Adrenal gland (tissue), 12 donors: ENCODE data around the gene PXYLP1. TPM values are rescaled to one million over a fixed set of nuclear protein-coding genes. Genes with fewer than 3 reads are reported as not detected.

Source experiments
- DNase-seq, 7 donors: peaks; one replicate each; pipeline ENCODE4 v3.0.0-alpha.2; 2019 to 2020
- H3K27ac ChIP-seq, 5 donors: fragments of 200-600 bp; sonication (generic) in 4 of 5; 1 replicate in 3 of 5; 2 replicates in 2 of 5; pipeline versions ENCODE4 v1.5.1 to v1.8.0; 2016 to 2020; ENCODE audit warnings: mild to moderate bottlenecking in 1 of 5
- H3K27me3 ChIP-seq: fragments of 200-600 bp; 2 replicates; pipeline ENCODE4 v1.8.0; 2021
- H3K36me3 ChIP-seq, 2 donors: fragments of 200-600 bp; replicated peaks in 1 of 2; 1 replicate in 1 of 2; 2 replicates in 1 of 2; pipeline versions ENCODE4 v1.5.1 to v1.8.0; 2018 to 2022
- H3K4me1 ChIP-seq, 2 donors: fragments of 200-600 bp; replicated peaks in 1 of 2; 1 replicate in 1 of 2; 2 replicates in 1 of 2; pipeline versions ENCODE4 v1.5.1 to v1.8.0; 2018 to 2021
- H3K4me3 ChIP-seq, 4 donors: fragments of 200-600 bp; sonication (generic) in 3 of 4; one replicate each; pipeline ENCODE4 v1.5.1; 2016 to 2018
- H3K9me3 ChIP-seq, 3 donors: fragments of 200-600 bp; sonication (generic) in 1 of 3; replicated peaks in 1 of 3; 1 replicate in 2 of 3; 2 replicates in 1 of 3; pipeline versions ENCODE4 v1.5.1 to v1.8.0; 2016 to 2021
- POLR2A ChIP-seq, 2 donors: fragments of 450-650 bp; IDR thresholded peaks; one replicate each; pipeline ENCODE4 v1.6.1; 2017; ENCODE audit warnings: antibody characterized with exemption in 2 of 2, mild to moderate bottlenecking in 2 of 2, moderate library complexity in 1 of 2
- WGBS, 4 donors: extraction: QIAGEN DNeasy Blood & Tissue Kit in 2 of 4; methylation state at CpG; one replicate each; pipeline versions ENCODE4 v1.1.5 to v1.1.7; 2013 to 2017; 5-methylcytosine and 5-hydroxymethylcytosine counted together
- intact Hi-C, 2 donors: fragments of 100-400 bp; cut with DNase I; formaldehyde crosslinking; loops; one replicate each; pipeline versions ENCODE4 v1.14.1 to v1.15.0; 2022 to 2023
- polyA plus RNA-seq, 3 donors: library from polyadenylated mRNA; stranded (reverse); fragments of 200-250 nt in 2 of 3; fragments of 350-450 nt in 1 of 3; fragmentation: Illumina TruSeq in 1 of 3; extraction: RNeasy Lipid Tissue Mini Kit (QIAGEN cat#74804) in 1 of 3; gene quantifications; one replicate each; pipeline ENCODE4 v1.2.3, GENCODE V29; 2013 to 2014
- total RNA-seq, 9 donors: library from RNA; depleted of rRNA in 4 of 9; stranded (reverse); fragments of >200 nt in 4 of 9; fragments of 120-200 nt in 1 of 9; fragmentation: NEBNext Ultra II Directional in 1 of 9; extraction: Animal tissue kit (Norgen Biotek cat#: 25700) in 1 of 9; gene quantifications; one replicate each; pipeline versions ENCODE4 v1.1.0 to v1.2.4, GENCODE V29; 2013 to 2023
- TF ChIP-seq, protein P1 (sequence below), 6 experiments: fragments of 450-650 bp in 4 of 6; fragments of 200-600 bp in 2 of 6; sonication (generic) in 1 of 6; IDR thresholded peaks; 1 replicate in 5 of 6; 2 replicates in 1 of 6; pipeline versions ENCODE4 v1.5.1 to v1.8.0; 2016 to 2021; ENCODE audit warnings: antibody characterized with exemption in 6 of 6, mild to moderate bottlenecking in 2 of 6, moderate library complexity in 1 of 6
- donor health status: healthy with polysubstance abuse.
- donor health status: Bipolar disorder and iron deficiency.
- donor health status: DM: yes; HTN: yes; CAD: no.
- donor health status: DM: no; HTN: no; CAD: no.
- donor health status: DM: no; HTN: no; CAD: no.
- donor health status: DM: yes; HTN: yes; CAD: no.

PXYLP1 gene
- total and polyA plus RNA-seq, 12 donors: 5.5 to 22.7 (median 8.1) TPM

DNA sequence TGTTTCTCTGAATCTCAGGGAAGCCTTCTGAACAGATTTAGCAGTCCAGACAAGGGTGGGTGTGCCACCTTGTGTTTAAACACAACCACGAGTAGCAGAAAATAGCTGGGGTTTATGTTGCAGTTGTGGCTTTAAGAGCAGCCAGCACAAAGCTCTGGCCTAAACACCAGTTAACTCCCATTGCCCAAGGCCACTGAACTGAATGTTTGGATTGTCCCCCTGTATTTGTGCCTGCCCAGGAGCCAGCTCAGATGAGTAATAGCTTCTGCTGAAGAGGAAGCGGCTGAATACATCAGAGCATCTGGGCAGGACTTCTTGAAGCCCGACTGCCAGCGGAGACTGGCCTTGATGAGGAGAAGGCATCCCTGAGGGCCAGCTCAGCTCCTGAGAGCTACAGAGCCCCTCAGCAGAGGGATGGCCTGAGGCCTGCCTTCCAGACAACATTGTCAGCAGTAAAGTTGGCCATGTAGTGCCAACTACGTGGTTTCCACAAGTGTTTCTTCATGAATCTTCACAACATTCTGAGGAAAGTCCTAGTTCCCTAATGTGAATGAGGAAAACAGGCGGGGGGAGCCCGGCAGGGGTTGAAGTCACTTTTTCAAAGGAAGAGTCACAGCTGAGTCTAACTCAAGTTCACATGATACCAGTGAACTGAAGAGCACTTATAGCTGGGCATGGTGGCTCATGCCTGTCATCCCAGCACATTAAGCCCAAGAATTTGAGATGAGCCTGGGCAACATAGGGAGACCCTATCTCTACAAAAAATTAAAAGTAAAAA, 70.9 kb downstream of the PXYLP1 start:
- 38 to 53% (median 42%) methylated on average over 4 to 7 of the region's 7 CpGs for WGBS, 4 donors
- intact Hi-C loops: no loop called here
- Histone ChIP-seq H3K4me1 (peaks cover 6 to 11% of the 10 kb centered on the region in 2 donors), H3K9me3 (no peaks in the 10 kb centered on the region), H3K4me3 (no peak overlapping the region), H3K36me3 (no peaks in the 10 kb centered on the region), H3K27ac (peak overlapping the region; percentile 18 to 82 (median 59)), H3K27me3 (no peaks in the 10 kb centered on the region)
- TF ChIP-seq, protein P1, sequence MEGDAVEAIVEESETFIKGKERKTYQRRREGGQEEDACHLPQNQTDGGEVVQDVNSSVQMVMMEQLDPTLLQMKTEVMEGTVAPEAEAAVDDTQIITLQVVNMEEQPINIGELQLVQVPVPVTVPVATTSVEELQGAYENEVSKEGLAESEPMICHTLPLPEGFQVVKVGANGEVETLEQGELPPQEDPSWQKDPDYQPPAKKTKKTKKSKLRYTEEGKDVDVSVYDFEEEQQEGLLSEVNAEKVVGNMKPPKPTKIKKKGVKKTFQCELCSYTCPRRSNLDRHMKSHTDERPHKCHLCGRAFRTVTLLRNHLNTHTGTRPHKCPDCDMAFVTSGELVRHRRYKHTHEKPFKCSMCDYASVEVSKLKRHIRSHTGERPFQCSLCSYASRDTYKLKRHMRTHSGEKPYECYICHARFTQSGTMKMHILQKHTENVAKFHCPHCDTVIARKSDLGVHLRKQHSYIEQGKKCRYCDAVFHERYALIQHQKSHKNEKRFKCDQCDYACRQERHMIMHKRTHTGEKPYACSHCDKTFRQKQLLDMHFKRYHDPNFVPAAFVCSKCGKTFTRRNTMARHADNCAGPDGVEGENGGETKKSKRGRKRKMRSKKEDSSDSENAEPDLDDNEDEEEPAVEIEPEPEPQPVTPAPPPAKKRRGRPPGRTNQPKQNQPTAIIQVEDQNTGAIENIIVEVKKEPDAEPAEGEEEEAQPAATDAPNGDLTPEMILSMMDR (IDR thresholded peaks at IDR 0.05): peak in 1 of 6 experiments; percentile 14
- TF ChIP-seq POLR2A (IDR thresholded peaks at IDR 0.05): peak in 1 of 2 donors; percentile 59
- peak; percentile 70 to 88 (median 85) for DNase-seq

DNA sequence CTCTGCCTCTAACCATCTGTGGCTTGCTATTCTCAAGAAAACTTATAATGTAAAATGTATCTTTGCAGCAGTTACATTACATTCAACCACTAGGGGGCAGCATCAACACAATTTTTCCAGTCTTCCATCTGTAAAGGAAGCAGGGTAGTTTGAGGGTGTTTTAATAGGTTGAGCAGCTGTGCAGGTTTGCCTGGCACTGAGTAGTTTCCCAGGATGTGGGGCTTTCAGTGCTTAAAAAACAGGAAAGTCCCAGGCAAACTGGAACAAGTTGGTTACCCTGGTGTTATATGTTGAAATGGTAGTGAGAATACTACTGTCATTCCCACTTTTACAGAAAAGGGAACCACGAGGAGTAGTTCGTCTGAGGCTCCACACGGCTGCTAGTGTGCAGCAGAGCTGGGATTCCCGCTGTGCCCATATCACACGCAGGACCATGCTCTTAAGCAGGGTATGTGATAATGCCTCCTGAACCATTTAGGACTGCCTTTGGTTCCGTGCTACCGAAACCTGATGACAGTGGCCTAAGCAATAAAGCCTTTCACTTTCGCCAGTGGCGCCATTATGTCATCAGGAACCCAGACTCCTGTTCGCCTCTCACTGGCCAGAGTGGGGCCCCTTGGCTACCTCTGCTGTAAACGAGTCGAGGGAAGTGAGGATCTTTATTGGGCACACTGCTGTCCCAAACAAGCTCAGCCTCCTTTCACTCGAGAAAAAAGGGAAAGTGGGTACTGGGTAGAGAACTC, 72.0 kb downstream of the PXYLP1 start:
- intact Hi-C loops: no loop called here

DNA sequence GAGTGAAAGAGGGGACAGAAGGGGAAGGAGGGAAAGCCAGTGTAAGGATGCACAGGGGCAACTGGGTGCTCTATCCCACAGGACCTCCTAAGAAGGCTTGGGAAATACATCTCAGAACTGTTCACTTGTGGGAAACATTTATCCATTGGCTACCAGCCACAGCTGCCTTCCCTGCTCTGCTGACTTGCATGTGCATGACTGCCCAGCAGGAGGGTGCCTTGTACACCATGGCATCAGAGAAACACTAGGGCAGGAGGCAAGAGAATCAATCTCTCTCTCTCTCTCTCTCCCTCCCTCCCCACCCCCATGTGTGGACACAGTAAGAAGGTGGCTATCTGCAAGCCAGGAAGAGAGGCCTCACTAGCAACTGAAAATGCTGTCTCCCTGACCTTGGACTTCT, 73.8 kb downstream of the PXYLP1 start:
- Histone ChIP-seq H3K27ac (no peak overlapping the region), H3K36me3 (no peaks in the 10 kb centered on the region), H3K9me3 (no peaks in the 10 kb centered on the region), H3K27me3 (no peaks in the 10 kb centered on the region), H3K4me1 (peaks cover 6 to 11% of the 10 kb centered on the region in 2 donors), H3K4me3 (no peak overlapping the region)
- DNase-seq: peak in 1 of 7 donors; percentile 23
- intact Hi-C loops: loop anchor here (5.0 kb wide), 1 partner anchor 152 kb away; no protein-coding TSS in a partner anchor
- no peak for TF ChIP-seq POLR2A (IDR thresholded peaks at IDR 0.05)
- TF ChIP-seq, protein P1 (IDR thresholded peaks at IDR 0.05): no peak

More for the DNA sequence above, 72.0 kb downstream of the PXYLP1 start:
- DNase-seq: peak in 6 of 7 donors; percentile 58 to 79 (median 74)
- H3K9me3 ChIP-seq: no peaks in the 10 kb centered on the region
- peaks cover 6 to 11% of the 10 kb centered on the region in 2 donors for H3K4me1 ChIP-seq
- H3K4me3 ChIP-seq: no peak overlapping the region
- TF ChIP-seq, protein P1 (IDR thresholded peaks at IDR 0.05): peak; percentile 73 to 94 (median 80)
- no peak for TF ChIP-seq POLR2A (IDR thresholded peaks at IDR 0.05)
- 68 to 73% (median 70%) methylated on average over 12 to 13 of the region's 13 CpGs for WGBS, 4 donors
- H3K27ac ChIP-seq: no peak overlapping the region
- H3K36me3 ChIP-seq: no peaks in the 10 kb centered on the region
- no peaks in the 10 kb centered on the region for H3K27me3 ChIP-seq

DNA sequence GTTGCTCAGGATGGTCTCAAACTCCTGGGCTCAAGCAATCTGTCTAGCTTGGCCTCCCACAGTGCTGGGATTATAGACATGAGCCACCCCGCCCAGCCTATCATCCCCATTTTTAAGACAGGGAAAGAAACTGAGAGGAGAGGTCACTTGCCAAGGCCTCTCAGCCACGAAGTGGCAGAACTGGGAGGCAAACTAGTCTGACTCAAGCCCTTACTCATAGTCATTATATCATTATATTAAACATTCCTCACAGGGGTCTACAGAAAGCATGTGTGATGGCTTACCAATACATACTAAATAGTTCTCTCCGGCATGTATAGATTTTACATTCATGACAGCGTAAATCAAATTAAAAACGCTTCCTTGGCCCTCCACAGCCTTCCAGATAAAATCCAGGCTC, 74.7 kb downstream of the PXYLP1 start:
- H3K4me1 ChIP-seq: peaks cover 6 to 17% of the 10 kb centered on the region in 2 donors
- 75 to 79% (median 78%) methylated on average over 5 of the region's 5 CpGs for WGBS, 4 donors
- intact Hi-C loops: loop anchor here (5.0 kb wide), 1 partner anchor 151 kb away; no protein-coding TSS in a partner anchor
- TF ChIP-seq POLR2A (IDR thresholded peaks at IDR 0.05): no peak
- TF ChIP-seq, protein P1 (IDR thresholded peaks at IDR 0.05): no peak
- DNase-seq: no peak
- no peaks in the 10 kb centered on the region for H3K27me3 ChIP-seq
- no peak overlapping the region for H3K27ac ChIP-seq
- H3K9me3 ChIP-seq: no peaks in the 10 kb centered on the region
- no peaks in the 10 kb centered on the region for H3K36me3 ChIP-seq
- no peak overlapping the region for H3K4me3 ChIP-seq
